PFSK-1 (cell line): Measurements from ENCODE around the gene RER1.

Experiments used
- POLR2AphosphoS5 ChIP-seq: IDR thresholded peaks from 2 replicates; pipeline ENCODE4 v1.6.1; 2012; ENCODE audit warnings: low read depth, mild to moderate bottlenecking, control low read depth, low read length, moderate library complexity
- SIN3A ChIP-seq: IDR thresholded peaks from 2 replicates; pipeline ENCODE4 v1.6.1; 2012; ENCODE audit warnings: mild to moderate bottlenecking, low read length, moderate library complexity, borderline replicate concordance; ENCODE audit not compliant: insufficient read depth
- TF ChIP-seq, protein P1 (sequence below), 2 experiments: IDR thresholded peaks; 2 replicates each; pipeline versions ENCODE4 v1.6.1 to v1.8.0; 2011 to 2012; ENCODE audit warnings: low read depth in 2 of 2, low read length in 2 of 2, control low read depth in 1 of 2, inconsistent platforms in 1 of 2, mild to moderate bottlenecking in 1 of 2, moderate library complexity in 1 of 2; ENCODE audit not compliant: insufficient read depth in 1 of 2

DNA sequence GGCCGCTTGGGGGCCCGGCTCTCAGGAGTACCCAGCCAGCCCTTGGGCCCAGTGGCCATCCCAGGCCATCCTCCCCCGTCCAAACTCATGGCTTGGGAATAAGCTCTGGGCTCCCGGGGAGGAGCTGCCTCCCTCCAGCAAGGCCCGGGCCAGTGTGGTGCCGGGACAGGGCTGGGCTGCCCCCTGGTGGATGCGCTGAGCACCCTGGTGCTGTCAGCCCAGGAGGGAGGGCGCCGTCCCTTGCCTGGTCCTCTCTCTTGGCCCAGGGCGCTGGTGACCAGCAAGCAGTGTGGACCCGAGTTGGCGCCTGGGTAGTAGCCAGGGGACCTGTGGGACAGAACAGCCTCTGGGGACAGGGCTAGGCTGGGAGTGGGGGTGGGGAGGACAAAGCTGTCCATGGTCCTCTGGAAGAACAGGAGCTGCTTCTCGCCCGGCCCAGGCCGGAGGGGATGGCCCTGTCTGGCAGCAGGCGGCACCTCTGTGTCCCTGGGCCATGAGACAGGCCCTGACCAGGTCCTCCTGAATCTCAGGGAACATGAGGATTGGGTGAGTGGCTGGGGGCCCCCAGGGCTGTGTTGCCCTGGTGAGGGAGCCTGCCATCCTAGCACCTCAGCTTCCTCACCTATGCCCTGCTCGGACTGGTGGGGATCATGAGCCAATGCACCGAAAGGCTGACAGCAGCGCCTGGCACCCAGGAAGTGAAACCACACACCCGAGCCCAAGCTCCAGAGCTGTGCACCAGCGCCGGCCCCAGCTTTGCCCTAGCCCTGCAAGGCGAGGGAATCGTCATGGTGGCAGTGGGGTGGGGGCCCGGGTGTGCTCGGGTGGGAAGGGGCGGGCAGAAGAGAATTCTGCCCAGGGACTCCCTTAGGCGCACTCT, 9.7 kb upstream of the RER1 start:
- TF ChIP-seq POLR2AphosphoS5 (no peak), SIN3A (no peak)
- TF ChIP-seq, protein P1, sequence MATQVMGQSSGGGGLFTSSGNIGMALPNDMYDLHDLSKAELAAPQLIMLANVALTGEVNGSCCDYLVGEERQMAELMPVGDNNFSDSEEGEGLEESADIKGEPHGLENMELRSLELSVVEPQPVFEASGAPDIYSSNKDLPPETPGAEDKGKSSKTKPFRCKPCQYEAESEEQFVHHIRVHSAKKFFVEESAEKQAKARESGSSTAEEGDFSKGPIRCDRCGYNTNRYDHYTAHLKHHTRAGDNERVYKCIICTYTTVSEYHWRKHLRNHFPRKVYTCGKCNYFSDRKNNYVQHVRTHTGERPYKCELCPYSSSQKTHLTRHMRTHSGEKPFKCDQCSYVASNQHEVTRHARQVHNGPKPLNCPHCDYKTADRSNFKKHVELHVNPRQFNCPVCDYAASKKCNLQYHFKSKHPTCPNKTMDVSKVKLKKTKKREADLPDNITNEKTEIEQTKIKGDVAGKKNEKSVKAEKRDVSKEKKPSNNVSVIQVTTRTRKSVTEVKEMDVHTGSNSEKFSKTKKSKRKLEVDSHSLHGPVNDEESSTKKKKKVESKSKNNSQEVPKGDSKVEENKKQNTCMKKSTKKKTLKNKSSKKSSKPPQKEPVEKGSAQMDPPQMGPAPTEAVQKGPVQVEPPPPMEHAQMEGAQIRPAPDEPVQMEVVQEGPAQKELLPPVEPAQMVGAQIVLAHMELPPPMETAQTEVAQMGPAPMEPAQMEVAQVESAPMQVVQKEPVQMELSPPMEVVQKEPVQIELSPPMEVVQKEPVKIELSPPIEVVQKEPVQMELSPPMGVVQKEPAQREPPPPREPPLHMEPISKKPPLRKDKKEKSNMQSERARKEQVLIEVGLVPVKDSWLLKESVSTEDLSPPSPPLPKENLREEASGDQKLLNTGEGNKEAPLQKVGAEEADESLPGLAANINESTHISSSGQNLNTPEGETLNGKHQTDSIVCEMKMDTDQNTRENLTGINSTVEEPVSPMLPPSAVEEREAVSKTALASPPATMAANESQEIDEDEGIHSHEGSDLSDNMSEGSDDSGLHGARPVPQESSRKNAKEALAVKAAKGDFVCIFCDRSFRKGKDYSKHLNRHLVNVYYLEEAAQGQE (IDR thresholded peaks at IDR 0.05; ENCODE audit: insufficient read depth in 1 of 2, low read depth in 2 of 2, low read length in 2 of 2), result no peak
